Esophagus squamous epithelium (tissue), 5 donors: Measurements from ENCODE around the gene BIVM. TPM values are rescaled to one million over a fixed set of nuclear protein-coding genes. Genes with fewer than 3 reads are reported as not detected.
"Not testable (repeated sequence)": the region's sequence is repeated elsewhere in the genome, so short reads cannot be mapped to it uniquely, and the experiment has no call there.

ENCODE experiments used
- DNase-seq: peaks from one replicate; lab custom pipeline; 2025; lab: John Stamatoyannopoulos, UW
- H3K27ac ChIP-seq, 4 donors: fragments of 200-600 bp; sonication (generic); one replicate each; pipeline ENCODE4 v1.5.1; 2016 to 2019; ENCODE audit warnings: mild to moderate bottlenecking in 1 of 4
- H3K27me3 ChIP-seq, 4 donors: fragments of 200-600 bp; sonication (generic); 1 replicate in 3 of 4; 2 replicates in 1 of 4; pipeline versions ENCODE4 v1.5.1 to v1.6.0; 2017 to 2021; ENCODE audit warnings: antibody characterized with exemption in 1 of 4
- H3K36me3 ChIP-seq, 3 donors: fragments of 200-600 bp; sonication (generic); one replicate each; pipeline ENCODE4 v1.5.1; 2016 to 2019
- H3K4me1 ChIP-seq, 3 donors: fragments of 200-600 bp; sonication (generic); one replicate each; pipeline ENCODE4 v1.5.1; 2017 to 2019
- H3K4me3 ChIP-seq, 4 donors: fragments of 200-600 bp; sonication (generic); 1 replicate in 3 of 4; 2 replicates in 1 of 4; pipeline ENCODE4 v1.5.1; 2016 to 2019; ENCODE audit warnings: mild to moderate bottlenecking in 2 of 4, moderate library complexity in 1 of 4
- H3K9me3 ChIP-seq, 3 donors: fragments of 200-600 bp; sonication (generic); one replicate each; pipeline ENCODE4 v1.5.1; 2016 to 2019
- POLR2A ChIP-seq, 4 donors: fragments of 450-650 bp; IDR thresholded peaks; one replicate each; pipeline ENCODE4 v1.6.1; 2017; ENCODE audit warnings: antibody characterized with exemption in 4 of 4, mild to moderate bottlenecking in 4 of 4, moderate library complexity in 3 of 4
- WGBS, 2 donors: methylation state at CpG; one replicate each; pipeline ENCODE4 v1.1.5; 2018; 5-methylcytosine and 5-hydroxymethylcytosine counted together
- intact Hi-C: fragments of 100-400 bp; cut with DNase I; formaldehyde crosslinking; loops from one replicate; pipeline ENCODE4 v1.15.0; 2022
- total RNA-seq, 4 donors: library from RNA; depleted of rRNA; stranded (reverse); fragments of >200 nt; gene quantifications; one replicate each; pipeline ENCODE4 v1.1.0, GENCODE V29; 2016
- TF ChIP-seq, protein P1 (sequence below), 6 experiments: fragments of 450-650 bp in 4 of 6; fragments of 200-600 bp in 2 of 6; sonication (generic) in 2 of 6; IDR thresholded peaks; one replicate each; pipeline ENCODE4 v1.5.1; 2016 to 2019; ENCODE audit warnings: antibody characterized with exemption in 6 of 6, mild to moderate bottlenecking in 4 of 6, moderate library complexity in 4 of 6
- donor health status: DM: yes; HTN: yes; CAD: no.

Gene BIVM
- total RNA-seq, 4 donors from 2014 or later: 6.4 to 17.5 (median 9.8) TPM

DNA sequence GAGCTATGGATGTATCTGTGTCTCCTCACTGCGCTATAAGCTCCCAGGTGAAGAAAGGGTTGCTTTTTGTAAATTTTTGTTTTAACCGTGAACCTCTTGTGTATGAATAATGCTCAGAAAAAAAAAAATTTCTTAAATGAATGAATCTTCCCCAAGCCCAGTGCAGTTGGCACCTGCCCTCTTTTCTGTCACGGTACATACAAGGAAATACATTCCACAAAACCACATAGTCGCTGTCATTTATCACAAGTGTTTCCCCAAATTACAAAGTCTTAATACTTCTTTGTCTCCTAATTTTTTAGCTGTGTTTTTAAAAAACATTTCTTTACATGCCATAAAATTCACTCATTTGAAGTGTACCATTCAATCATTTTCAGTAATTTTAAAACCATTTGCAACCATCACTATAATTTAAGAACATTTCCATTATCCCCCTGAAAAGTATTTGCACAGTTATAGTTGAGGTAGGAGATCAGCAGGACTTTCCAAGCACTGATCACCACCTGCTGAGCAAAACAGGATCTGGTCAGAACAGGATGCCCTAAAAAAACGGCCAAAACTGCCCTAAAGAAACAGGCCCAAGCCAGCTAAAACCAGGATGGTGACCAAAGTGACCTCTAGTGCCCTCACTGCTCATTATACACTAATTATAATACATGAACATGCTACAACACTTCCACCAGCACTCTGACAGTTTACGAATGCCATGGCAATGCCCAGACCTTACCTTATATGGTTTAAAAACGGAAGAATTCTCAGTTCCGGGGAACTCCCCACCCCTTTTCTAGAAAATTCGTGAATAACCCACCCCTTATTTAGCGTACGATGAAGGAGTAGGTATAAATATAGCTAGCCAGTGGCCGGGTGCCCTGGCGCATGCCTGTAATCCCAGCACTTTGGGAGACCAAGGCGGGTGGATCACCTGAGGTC is 24.1 kb upstream of the BIVM start:
- no peaks in the 10 kb centered on the region for H3K36me3 ChIP-seq
- peaks cover 8 to 25% (median 10%) of the 10 kb centered on the region in 3 donors for H3K4me1 ChIP-seq
- TF ChIP-seq POLR2A (IDR thresholded peaks at IDR 0.05): no peak
- TF ChIP-seq, protein P1, sequence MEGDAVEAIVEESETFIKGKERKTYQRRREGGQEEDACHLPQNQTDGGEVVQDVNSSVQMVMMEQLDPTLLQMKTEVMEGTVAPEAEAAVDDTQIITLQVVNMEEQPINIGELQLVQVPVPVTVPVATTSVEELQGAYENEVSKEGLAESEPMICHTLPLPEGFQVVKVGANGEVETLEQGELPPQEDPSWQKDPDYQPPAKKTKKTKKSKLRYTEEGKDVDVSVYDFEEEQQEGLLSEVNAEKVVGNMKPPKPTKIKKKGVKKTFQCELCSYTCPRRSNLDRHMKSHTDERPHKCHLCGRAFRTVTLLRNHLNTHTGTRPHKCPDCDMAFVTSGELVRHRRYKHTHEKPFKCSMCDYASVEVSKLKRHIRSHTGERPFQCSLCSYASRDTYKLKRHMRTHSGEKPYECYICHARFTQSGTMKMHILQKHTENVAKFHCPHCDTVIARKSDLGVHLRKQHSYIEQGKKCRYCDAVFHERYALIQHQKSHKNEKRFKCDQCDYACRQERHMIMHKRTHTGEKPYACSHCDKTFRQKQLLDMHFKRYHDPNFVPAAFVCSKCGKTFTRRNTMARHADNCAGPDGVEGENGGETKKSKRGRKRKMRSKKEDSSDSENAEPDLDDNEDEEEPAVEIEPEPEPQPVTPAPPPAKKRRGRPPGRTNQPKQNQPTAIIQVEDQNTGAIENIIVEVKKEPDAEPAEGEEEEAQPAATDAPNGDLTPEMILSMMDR (IDR thresholded peaks at IDR 0.05): no peak
- H3K27me3 ChIP-seq: no peaks in the 10 kb centered on the region
- 64 to 77% methylated on average over 12 to 13 of the region's 14 CpGs for WGBS, 2 donors
- intact Hi-C loops: no loop called here
- H3K4me3 ChIP-seq: no peak overlapping the region
- no peak overlapping the region for H3K27ac ChIP-seq
- no peak for DNase-seq
- no peaks in the 10 kb centered on the region for H3K9me3 ChIP-seq

DNA sequence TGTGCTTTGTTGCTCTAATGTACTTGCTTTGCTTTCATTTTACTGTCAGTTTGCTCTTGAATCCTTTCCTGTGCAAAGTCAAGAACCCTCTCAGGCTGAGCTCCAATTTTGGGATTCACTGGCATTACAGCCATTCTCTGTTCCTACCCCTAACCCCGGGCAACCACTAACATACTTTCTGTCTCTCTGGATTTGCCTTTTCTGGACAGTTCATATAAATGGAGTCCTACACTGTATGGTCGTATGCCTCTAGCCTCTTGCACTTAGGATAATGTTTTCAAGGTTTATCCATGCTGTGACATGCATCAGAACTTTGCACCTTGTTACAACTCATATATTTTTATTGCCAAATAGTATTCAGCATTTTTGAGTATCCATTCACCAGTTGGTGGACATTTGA is 22.6 kb upstream of the BIVM start:
- Histone ChIP-seq H3K4me1 (peaks cover 8 to 24% (median 10%) of the 10 kb centered on the region in 3 donors), H3K4me3 (no peak overlapping the region), H3K27ac (no peak overlapping the region), H3K9me3 (no peaks in the 10 kb centered on the region), H3K36me3 (no peaks in the 10 kb centered on the region), H3K27me3 (no peaks in the 10 kb centered on the region)
- DNase-seq: no peak
- TF ChIP-seq POLR2A (IDR thresholded peaks at IDR 0.05): no peak
- TF ChIP-seq, protein P1 (IDR thresholded peaks at IDR 0.05): no peak
- WGBS, 2 donors: 73 to 93% methylated on average over 2 of the region's 2 CpGs
- intact Hi-C loops: no loop called here

DNA sequence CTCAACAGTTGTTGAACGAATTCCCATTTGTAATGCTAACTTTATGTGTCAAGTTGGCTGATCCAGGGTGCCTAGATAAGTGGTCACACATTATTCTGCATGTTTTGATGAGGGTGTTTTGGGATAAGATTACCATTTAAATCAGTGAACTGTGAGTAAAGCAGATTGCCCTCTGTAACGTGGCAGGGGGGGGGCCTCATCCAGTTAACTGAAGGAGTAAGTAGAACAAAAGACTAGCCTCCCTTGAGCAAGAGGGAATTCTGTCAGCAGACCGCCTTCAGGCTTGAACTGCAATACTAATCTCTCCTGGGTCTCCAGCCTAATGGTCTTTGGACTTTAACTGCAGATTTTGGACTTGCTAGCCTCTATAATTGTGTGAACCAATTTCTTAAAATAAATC is 21.2 kb upstream of the BIVM start:
- H3K9me3 ChIP-seq: no peaks in the 10 kb centered on the region
- DNase-seq: no peak
- no peak for TF ChIP-seq POLR2A (IDR thresholded peaks at IDR 0.05)
- TF ChIP-seq, protein P1 (IDR thresholded peaks at IDR 0.05): no peak
- H3K4me1 ChIP-seq: peaks cover 2 to 11% (median 6%) of the 10 kb centered on the region in 3 donors
- no peaks in the 10 kb centered on the region for H3K27me3 ChIP-seq
- no peaks in the 10 kb centered on the region for H3K36me3 ChIP-seq
- WGBS, 2 donors: 71 to 81% methylated on average over 3 of the region's 3 CpGs
- no peak overlapping the region for H3K4me3 ChIP-seq
- intact Hi-C loops: no loop called here
- H3K27ac ChIP-seq: no peak overlapping the region

DNA sequence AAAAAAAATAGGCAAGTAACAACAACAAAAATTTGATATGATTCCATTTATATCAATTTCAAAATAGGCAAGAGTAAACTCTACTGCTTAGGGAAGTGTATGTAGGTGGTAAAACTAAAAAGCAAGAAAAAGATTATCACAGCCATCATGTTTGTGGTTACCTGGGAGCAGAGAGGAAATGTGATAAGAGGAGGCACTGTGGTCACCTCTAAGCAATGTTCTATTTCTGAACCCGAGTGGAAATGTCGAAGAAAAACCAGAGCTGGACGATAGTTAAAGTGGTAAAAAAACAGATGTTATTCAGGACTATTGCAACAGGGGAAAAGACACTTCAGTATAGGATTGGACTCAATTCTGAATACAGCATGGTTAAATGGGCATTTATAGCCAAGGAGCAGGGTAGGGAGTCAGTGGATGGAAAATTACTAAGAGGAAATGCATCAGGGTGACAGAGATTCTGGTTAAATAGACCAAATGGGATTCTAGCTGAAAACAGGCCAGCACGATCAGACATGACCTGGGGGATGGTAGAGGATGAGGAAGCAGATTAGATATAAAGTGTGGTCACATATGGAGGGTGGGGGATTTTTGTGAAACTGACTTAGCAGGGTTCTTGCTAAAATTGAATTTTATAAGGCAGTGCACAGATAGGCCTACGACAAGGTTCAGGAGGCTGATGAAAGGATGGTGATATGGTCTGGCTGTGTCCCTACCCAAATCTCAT is 19.3 kb upstream of the BIVM start:
- Histone ChIP-seq H3K27me3 (no peaks in the 10 kb centered on the region), H3K27ac (no peak overlapping the region), H3K4me3 (no peak overlapping the region), H3K4me1 (peaks cover 0 to under 1% (median 0%) of the 10 kb centered on the region in 3 donors), H3K9me3 (no peaks in the 10 kb centered on the region), H3K36me3 (peaks cover 0 to 5% (median 0%) of the 10 kb centered on the region in 3 donors)
- TF ChIP-seq POLR2A (IDR thresholded peaks at IDR 0.05): no peak
- TF ChIP-seq, protein P1 (IDR thresholded peaks at IDR 0.05): no peak
- intact Hi-C loops: no loop called here
- 69 to 70% methylated on average over 5 of the region's 5 CpGs for WGBS, 2 donors
- DNase-seq: no peak

DNA sequence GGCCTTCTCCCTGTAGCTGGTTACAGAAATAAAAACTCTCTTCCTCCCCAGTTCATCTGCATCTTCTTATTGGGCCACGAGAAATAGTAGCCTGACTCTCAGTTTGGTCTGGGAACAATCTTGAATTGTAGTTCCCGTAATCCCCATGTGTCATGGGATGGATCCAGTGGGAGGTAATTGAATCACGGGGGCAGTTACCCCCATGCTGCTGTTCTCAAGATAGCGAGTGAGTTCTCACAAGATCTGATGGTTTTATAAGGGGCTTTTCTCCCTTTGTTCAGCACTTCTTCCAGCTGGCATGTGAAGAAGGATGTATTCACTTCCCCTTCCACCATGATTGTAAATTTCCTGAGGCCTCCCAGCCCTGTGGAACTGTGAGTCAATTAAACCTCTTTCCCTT is 18.3 kb upstream of the BIVM start:
- 83 to 93% methylated on average over 4 of the region's 4 CpGs for WGBS, 2 donors
- DNase-seq, intact Hi-C loops, H3K9me3 ChIP-seq, H3K27ac ChIP-seq, H3K36me3 ChIP-seq, H3K4me1 ChIP-seq, H3K27me3 ChIP-seq, H3K4me3 ChIP-seq: not testable (repeated sequence)
